WTC11 (cell line): ENCODE results near the gene FRMD4A.

ENCODE experiments used
- NR2C2 ChIP-seq: sonication (generic); formaldehyde crosslinking; IDR thresholded peaks from 2 replicates; pipeline ENCODE4 v1.8.0; 2022; ENCODE audit warnings: mild to moderate bottlenecking, missing genetic modification reagents
- TF ChIP-seq, protein P1 (sequence below): fragments of 200-600 bp; IDR thresholded peaks from 2 replicates; pipeline ENCODE4 v1.8.0; 2022; ENCODE audit warnings: antibody characterized with exemption
- TF ChIP-seq, protein P2 (sequence below): sonication (generic); formaldehyde crosslinking; IDR thresholded peaks from 2 replicates; pipeline ENCODE4 v1.8.0; 2023; ENCODE audit warnings: missing genetic modification reagents

DNA sequence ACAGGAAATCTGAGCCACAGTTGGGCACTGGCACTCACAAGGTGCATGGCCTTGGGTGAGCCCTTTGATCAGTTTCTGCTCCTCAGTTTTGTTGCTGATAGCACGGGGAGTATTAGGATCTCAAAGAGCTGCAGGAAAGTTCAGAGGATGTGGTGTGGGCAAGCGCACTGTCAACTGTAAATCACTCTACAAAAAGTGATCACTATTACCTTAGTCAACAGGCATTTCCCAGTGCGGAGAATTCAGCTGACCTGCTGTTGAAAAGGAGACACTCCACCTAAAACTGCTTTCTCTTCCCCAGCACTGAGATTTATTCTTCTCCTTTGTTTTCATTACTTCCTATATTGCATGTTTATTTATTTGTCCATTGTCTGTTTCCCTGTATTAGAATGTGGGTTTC lies 412.9 kb downstream of the FRMD4A start:
- TF ChIP-seq, protein P1, sequence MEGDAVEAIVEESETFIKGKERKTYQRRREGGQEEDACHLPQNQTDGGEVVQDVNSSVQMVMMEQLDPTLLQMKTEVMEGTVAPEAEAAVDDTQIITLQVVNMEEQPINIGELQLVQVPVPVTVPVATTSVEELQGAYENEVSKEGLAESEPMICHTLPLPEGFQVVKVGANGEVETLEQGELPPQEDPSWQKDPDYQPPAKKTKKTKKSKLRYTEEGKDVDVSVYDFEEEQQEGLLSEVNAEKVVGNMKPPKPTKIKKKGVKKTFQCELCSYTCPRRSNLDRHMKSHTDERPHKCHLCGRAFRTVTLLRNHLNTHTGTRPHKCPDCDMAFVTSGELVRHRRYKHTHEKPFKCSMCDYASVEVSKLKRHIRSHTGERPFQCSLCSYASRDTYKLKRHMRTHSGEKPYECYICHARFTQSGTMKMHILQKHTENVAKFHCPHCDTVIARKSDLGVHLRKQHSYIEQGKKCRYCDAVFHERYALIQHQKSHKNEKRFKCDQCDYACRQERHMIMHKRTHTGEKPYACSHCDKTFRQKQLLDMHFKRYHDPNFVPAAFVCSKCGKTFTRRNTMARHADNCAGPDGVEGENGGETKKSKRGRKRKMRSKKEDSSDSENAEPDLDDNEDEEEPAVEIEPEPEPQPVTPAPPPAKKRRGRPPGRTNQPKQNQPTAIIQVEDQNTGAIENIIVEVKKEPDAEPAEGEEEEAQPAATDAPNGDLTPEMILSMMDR, result no peak
- no peak for TF ChIP-seq NR2C2 (CRISPR knock-in tag)
- TF ChIP-seq, protein P2, sequence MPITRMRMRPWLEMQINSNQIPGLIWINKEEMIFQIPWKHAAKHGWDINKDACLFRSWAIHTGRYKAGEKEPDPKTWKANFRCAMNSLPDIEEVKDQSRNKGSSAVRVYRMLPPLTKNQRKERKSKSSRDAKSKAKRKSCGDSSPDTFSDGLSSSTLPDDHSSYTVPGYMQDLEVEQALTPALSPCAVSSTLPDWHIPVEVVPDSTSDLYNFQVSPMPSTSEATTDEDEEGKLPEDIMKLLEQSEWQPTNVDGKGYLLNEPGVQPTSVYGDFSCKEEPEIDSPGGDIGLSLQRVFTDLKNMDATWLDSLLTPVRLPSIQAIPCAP (CRISPR knock-in tag), result no peak
